ENCODE data around the gene WIPI1. TPM values are rescaled to one million over a fixed set of nuclear protein-coding genes. Genes with fewer than 3 reads are reported as not detected.

Gene WIPI1
- polyA plus RNA-seq, 3 donors, result 23.5 to 24.1 (median 23.5) TPM

Other genes starting within 250 kb of the WIPI1 start
- 10 to 100 TPM; 89.1 to 97.0 (median 91.5) TPM for gene AMZ2, start 209.5 kb downstream of the WIPI1 start, polyA plus RNA-seq (ENCODE audit: insufficient read length in 3 of 3)
- gene SLC16A6, start 166.4 kb downstream of the WIPI1 start, polyA plus RNA-seq (ENCODE audit: insufficient read length in 3 of 3), result under 1 TPM; 0.51 to 0.85 (median 0.79) TPM
- gene ARSG, start 166.0 kb downstream of the WIPI1 start, polyA plus RNA-seq (ENCODE audit: insufficient read length in 3 of 3), result 1 to 10 TPM; 3.8 to 6.0 (median 4.0) TPM
- 100 to 1,000 TPM; 390 to 426 (median 403) TPM for gene PRKAR1A, start 54.9 kb upstream of the WIPI1 start, polyA plus RNA-seq (ENCODE audit: insufficient read length in 3 of 3)
- 10 to 100 TPM in 2 of 3 donors, 1 to 10 TPM in 1; 9.3 to 12.4 (median 12.3) TPM for gene FAM20A, start 143.9 kb upstream of the WIPI1 start, polyA plus RNA-seq (ENCODE audit: insufficient read length in 3 of 3)

Data from right renal cortex interstitium (tissue), 3 donors.